Esophagus (tissue), 2 donors: Measurements from ENCODE around the gene IZUMO1. TPM values are rescaled to one million over a fixed set of nuclear protein-coding genes. Genes with fewer than 3 reads are reported as not detected.

Source experiments
- H3K27ac ChIP-seq, 2 donors: one replicate each; pipeline ENCODE4 v1.5.1; 2013; ENCODE audit warnings: low read depth in 2 of 2, mild to moderate bottlenecking in 2 of 2, inconsistent platforms in 1 of 2, low read length in 1 of 2, moderate library complexity in 1 of 2
- H3K27me3 ChIP-seq, 2 donors: one replicate each; pipeline ENCODE4 v1.6.1; 2013; ENCODE audit warnings: low read length in 2 of 2, control low read depth in 1 of 2, mild to moderate bottlenecking in 1 of 2; ENCODE audit not compliant: insufficient read depth in 2 of 2, control insufficient read depth in 1 of 2
- H3K36me3 ChIP-seq, 2 donors: one replicate each; pipeline ENCODE4 v1.6.1; 2013; ENCODE audit warnings: low read length in 1 of 2; ENCODE audit not compliant: control insufficient read depth in 2 of 2, insufficient read depth in 2 of 2
- H3K4me1 ChIP-seq, 2 donors: one replicate each; pipeline ENCODE4 v1.6.1; 2013; ENCODE audit warnings: low read length in 1 of 2; ENCODE audit not compliant: control insufficient read depth in 2 of 2, insufficient read depth in 2 of 2
- H3K4me3 ChIP-seq, 2 donors: one replicate each; pipeline ENCODE4 v1.5.1; 2013; ENCODE audit warnings: low read length in 2 of 2, mild to moderate bottlenecking in 2 of 2, low read depth in 1 of 2, moderate library complexity in 1 of 2
- H3K9me3 ChIP-seq, 2 donors: one replicate each; pipeline ENCODE4 v1.6.1; 2013; ENCODE audit warnings: mild to moderate bottlenecking in 2 of 2, low read depth in 1 of 2, low read length in 1 of 2, moderate library complexity in 1 of 2; ENCODE audit not compliant: control insufficient read depth in 2 of 2, insufficient read depth in 1 of 2
- WGBS, 2 donors: extraction: QIAGEN DNeasy Blood & Tissue Kit; methylation state at CpG; one replicate each; pipeline ENCODE4 v1.1.7; 2013; 5-methylcytosine and 5-hydroxymethylcytosine counted together
- polyA plus RNA-seq, 2 donors: library from polyadenylated mRNA; stranded (reverse); fragments of 200-250 nt; gene quantifications; one replicate each; pipeline ENCODE4 v1.2.3, GENCODE V29; 2013
- donor health status: healthy with polysubstance abuse.
- donor health status: Bipolar disorder and iron deficiency.

IZUMO1 gene
- polyA plus RNA-seq, 2 donors = 0.16 to 0.39 TPM

DNA sequence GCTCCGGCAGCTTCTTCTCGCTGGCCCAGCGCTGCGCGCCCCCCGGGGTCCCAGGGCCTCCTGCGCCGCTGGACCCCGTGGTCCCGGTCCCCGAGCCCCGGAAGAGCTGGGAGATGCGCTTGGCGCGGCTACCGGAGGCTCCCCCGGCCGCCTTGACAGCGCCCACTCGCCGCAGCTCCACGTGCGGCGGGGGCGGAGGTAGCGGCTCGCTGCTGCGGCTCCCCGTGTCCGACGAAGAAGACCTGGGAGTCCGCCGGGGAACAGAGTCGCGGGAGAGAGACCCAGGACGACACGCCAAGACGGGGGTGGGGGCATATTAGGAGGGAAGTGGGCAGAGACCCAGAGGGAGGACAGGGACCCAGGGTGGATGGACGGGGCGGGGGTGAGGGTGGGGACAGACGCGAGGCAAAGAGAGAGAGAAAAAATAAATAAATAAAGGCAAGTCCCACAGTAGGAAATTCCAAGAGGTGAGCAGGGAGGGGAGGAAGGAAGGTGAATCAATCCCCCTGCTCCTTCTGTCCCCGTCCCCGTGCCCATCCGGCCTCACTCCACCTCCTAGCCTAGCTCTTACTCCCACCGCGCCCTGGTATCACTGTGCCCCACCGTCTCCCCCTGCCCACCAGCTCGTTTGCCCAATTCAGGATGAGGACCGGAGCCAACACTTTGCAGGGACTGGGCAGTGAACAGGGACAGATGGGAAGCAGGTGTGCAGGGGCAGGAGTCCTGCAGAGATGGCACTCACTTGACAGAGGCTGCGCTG, 7.1 kb downstream of the IZUMO1 start:
- Histone ChIP-seq H3K27ac (peak overlapping the region; percentile 66 to 70), H3K4me3 (peak overlapping the region; percentile 55 to 67), H3K36me3 (no peaks in the 10 kb centered on the region), H3K4me1 (peaks cover 3 to 20% of the 10 kb centered on the region in 2 donors), H3K9me3 (peaks cover 0 to 2% of the 10 kb centered on the region in 2 donors), H3K27me3 (no peaks in the 10 kb centered on the region)
- WGBS, 2 donors = 9 to 11% methylated on average over 48 to 51 of the region's 51 CpGs

- Histone ChIP-seq H3K4me3 (peak overlapping the region; percentile 55 to 67), H3K27ac (peak overlapping the region; percentile 66 to 77)
- 2% methylated on average over 70 to 96 of the region's 96 CpGs for WGBS, 2 donors
Observed at GRCh38 chr19:48738557-48739403, 7.9 kb downstream of the IZUMO1 start.

GRCh38 chr19:48737360-48737998, 9.2 kb downstream of the IZUMO1 start:
- peaks cover 3 to 20% of the 10 kb centered on the region in 2 donors for H3K4me1 ChIP-seq
- 60 to 68% methylated on average over 22 of the region's 22 CpGs for WGBS, 2 donors
- H3K9me3 ChIP-seq = peaks cover 0 to 2% of the 10 kb centered on the region in 2 donors

More at GRCh38 chr19:48738557-48739403, 7.9 kb downstream of the IZUMO1 start:
- Histone ChIP-seq H3K36me3 (no peaks in the 10 kb centered on the region), H3K27me3 (no peaks in the 10 kb centered on the region), H3K9me3 (peaks cover 0 to 2% of the 10 kb centered on the region in 2 donors), H3K4me1 (peaks cover 3 to 20% of the 10 kb centered on the region in 2 donors)

GRCh38 chr19:48735031-48735615, 11.6 kb downstream of the IZUMO1 start:
- WGBS, 2 donors = 36 to 45% methylated on average over 38 of the region's 38 CpGs
- Histone ChIP-seq H3K27me3 (no peaks in the 10 kb centered on the region), H3K27ac (no peak overlapping the region), H3K36me3 (no peaks in the 10 kb centered on the region), H3K9me3 (no peaks in the 10 kb centered on the region), H3K4me3 (peak overlapping the region; percentile 15 to 46), H3K4me1 (peaks cover 0 to 9% of the 10 kb centered on the region in 2 donors)

More at GRCh38 chr19:48737360-48737998, 9.2 kb downstream of the IZUMO1 start:
- H3K36me3 ChIP-seq = no peaks in the 10 kb centered on the region
- no peak overlapping the region for H3K4me3 ChIP-seq
- no peak overlapping the region for H3K27ac ChIP-seq
- no peaks in the 10 kb centered on the region for H3K27me3 ChIP-seq

GRCh38 chr19:48734625-48735024, 12.1 kb downstream of the IZUMO1 start:
- no peak overlapping the region for H3K4me3 ChIP-seq
- H3K9me3 ChIP-seq = no peaks in the 10 kb centered on the region
- H3K27ac ChIP-seq = no peak overlapping the region
- 94 to 96% methylated on average over 9 of the region's 9 CpGs for WGBS, 2 donors
- no peaks in the 10 kb centered on the region for H3K27me3 ChIP-seq
- peaks cover 0 to 5% of the 10 kb centered on the region in 2 donors for H3K4me1 ChIP-seq
- no peaks in the 10 kb centered on the region for H3K36me3 ChIP-seq

DNA sequence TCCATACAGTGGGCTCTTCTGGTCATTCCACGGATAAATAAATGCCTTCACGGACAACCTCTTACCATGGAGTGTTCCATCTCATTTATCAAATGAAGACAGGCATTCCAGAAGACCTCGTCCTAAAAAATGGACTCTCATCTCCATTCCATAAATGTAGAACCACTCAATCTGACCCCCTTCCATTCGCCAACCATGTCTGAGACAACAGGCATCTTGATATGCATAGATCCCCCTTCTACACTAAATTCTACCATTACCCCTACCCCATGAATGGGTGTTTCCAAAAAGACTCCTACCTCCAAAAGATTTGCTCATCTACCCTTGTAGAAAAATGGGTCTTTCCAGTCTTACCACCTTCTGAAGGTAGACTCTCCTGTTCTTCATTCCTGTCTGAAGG, 15.3 kb downstream of the IZUMO1 start:
- Histone ChIP-seq H3K4me1 (peaks cover 2 to 3% of the 10 kb centered on the region in 2 donors), H3K36me3 (no peaks in the 10 kb centered on the region), H3K4me3 (no peak overlapping the region), H3K27me3 (no peaks in the 10 kb centered on the region), H3K27ac (no peak overlapping the region), H3K9me3 (no peaks in the 10 kb centered on the region)
- WGBS, 2 donors = 86 to 88% methylated on average over 4 of the region's 4 CpGs

DNA sequence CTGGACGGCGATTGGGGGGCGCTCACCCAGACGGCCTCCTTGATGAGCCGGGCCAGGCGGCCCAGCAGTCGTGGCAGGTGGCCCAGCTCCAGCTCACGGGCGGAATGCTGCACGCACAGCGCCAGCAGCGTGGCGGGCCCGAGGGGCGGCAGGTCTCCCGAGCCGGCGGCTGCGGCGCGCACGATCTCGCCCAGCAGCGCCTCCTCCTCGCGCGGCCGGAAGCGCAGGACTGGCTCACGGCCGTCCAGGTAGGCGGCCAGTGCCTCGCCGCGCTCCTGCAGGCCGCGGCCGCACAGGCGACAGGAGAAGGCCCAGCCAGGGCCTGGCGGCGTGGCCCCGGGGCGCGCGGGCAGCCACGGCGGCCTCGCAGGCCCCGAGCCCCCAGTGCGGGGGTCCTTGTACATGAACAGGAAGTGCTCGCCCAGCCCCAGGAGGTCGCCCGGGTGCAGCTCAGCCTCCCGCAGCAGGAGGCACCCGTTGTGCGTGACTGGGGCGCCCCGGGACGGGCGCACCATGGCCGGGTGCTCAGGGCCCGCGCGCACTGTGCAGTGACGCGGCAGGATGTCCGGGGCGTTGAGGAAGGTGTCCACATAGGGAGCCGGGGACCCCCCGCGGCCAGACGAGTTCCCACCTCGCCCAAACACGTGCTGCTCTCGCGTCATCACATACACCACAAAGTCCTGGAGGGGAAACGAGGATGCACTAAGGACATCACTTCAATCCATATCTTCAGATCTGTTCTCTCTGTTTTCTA, 17.6 kb downstream of the IZUMO1 start:
- Histone ChIP-seq H3K27me3 (no peaks in the 10 kb centered on the region), H3K36me3 (no peaks in the 10 kb centered on the region), H3K4me1 (peaks cover 2 to 9% of the 10 kb centered on the region in 2 donors), H3K4me3 (peak overlapping the region; percentile 25 to 42), H3K27ac (peak overlapping the region; percentile 41 to 44), H3K9me3 (no peaks in the 10 kb centered on the region)
- 51 to 65% methylated on average over 65 to 77 of the region's 77 CpGs for WGBS, 2 donors

GRCh38 chr19:48726556-48726955, 20.2 kb downstream of the IZUMO1 start:
- Histone ChIP-seq H3K4me3 (no peak overlapping the region), H3K27me3 (no peaks in the 10 kb centered on the region), H3K9me3 (no peaks in the 10 kb centered on the region), H3K27ac (peak overlapping the region in 1 of 2 donors; percentile 66), H3K4me1 (peaks cover 2 to 9% of the 10 kb centered on the region in 2 donors), H3K36me3 (peaks cover 0 to 2% of the 10 kb centered on the region in 2 donors)
- WGBS, 2 donors = 73% methylated on average over 2 of the region's 2 CpGs
